GM18861 (cell line): ENCODE data around the gene ANO2.
"Not testable (repeated sequence)": the region's sequence is repeated elsewhere in the genome, so short reads cannot be mapped to it uniquely, and the experiment has no call there.

ENCODE experiments used
- ATAC-seq: cut with Tn5 transposase; IDR thresholded peaks from one replicate; pipeline ENCODE4 v1.9.1; 2021; ENCODE audit not compliant: unreplicated experiment

ANO2 gene

DNA sequence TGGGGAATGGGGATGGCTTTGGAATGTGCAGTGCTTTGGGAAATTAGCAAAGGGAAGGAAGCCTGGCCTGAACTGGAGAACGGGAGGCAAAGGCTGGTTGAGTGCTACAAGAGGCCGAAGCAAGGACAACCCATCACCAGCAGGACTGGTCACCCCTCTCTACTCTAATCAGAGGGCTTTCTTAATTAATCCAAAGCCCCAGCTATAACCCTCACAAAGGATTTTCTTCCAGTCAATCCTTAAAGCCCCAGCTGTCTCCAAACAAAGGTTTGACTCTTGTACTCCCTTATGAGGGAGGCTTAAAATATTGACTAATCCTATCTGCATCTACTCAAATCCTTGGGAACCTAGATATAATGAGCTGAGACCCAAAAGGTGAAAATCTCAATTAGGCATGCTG lies 256.8 kb downstream of the ANO2 start:
- ATAC-seq: no peak

GRCh38 chr12:5685935-5686334 lies 259.1 kb downstream of the ANO2 start:
- no peak for ATAC-seq

GRCh38 chr12:5684989-5685388 lies 260.1 kb downstream of the ANO2 start:
- ATAC-seq: no peak

DNA sequence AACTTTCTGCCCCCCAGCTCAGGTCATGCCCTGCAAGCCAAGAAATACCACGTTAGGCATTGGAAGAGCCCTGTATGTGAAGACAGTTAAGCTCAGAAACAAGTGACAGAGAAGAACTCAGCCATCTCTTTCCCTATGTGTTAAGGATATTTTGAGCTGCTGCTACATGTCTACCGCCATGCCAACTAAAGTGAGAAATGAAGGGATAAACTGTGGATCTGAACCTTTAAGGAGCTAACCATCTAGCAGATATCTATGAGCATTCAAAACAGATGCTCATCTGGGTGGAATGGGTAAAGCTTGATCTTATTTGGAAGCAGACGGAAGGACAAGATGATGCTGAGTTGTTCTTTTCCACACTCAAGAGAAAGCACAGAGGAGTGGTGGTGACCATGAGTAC lies 262.5 kb downstream of the ANO2 start:
- no peak for ATAC-seq

DNA sequence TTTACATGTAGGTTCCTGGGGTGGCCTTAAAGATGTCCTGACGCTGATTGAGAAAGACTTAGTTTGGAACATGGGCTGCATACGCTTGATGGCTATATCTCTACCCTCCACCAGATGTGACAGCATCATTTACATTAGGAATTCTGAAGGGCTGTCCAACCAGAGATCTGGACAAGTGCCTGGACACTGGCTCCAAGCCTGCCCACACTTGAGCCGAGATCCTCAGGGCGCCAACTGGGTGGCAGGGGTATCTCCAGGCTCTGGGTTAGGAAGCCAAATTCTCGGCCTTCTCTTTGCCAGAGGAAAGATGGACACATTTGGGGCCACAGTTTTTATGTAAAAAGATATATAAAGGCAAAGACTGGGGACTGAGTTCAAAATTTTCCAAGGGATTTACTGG lies 266.9 kb downstream of the ANO2 start:
- ATAC-seq: no peak

GRCh38 chr12:5669624-5670023 lies 275.4 kb downstream of the ANO2 start:
- ATAC-seq: not testable (repeated sequence)

DNA sequence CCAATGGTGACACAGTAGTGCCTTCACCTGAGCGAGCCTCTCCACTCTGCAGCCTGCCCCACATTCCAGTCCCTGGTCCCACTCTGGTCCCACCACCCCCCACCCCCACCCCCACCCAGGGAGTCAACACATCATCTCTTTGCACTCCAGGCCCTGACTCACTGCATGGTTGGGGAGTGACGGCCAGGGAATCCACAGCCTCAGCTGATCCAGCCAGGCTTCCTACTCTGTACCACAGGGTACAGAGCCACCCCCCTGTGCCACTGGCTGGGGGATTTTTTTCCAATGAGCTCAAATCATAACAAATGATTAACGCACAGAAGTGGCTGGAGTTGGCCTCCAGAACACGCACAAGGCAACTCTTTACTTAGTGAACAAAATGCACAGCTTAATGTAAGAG lies 279.4 kb downstream of the ANO2 start:
- no peak for ATAC-seq

DNA sequence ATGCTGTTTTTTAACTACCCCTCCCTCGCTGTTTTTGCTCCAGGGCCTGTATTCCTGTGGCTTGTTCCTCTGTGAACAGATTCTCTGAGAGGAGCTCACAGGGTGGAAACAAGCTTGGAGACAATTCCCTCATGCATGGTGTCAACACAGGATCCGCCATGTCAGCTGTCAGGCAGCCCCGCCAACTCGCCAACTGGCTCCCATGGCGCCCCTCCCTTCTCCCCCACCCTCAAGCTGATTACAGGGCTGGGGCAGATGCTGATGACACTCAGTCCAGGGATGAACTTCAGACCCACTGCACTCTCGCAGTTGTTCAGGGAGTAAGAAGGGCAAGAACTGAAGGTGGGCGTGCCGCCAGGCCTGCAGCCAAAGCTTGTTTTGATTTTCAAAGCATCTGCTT lies 283.2 kb downstream of the ANO2 start:
- ATAC-seq: no peak

- ATAC-seq: no peak
Measured at GRCh38 chr12:5660238-5660637, 284.8 kb downstream of the ANO2 start.

DNA sequence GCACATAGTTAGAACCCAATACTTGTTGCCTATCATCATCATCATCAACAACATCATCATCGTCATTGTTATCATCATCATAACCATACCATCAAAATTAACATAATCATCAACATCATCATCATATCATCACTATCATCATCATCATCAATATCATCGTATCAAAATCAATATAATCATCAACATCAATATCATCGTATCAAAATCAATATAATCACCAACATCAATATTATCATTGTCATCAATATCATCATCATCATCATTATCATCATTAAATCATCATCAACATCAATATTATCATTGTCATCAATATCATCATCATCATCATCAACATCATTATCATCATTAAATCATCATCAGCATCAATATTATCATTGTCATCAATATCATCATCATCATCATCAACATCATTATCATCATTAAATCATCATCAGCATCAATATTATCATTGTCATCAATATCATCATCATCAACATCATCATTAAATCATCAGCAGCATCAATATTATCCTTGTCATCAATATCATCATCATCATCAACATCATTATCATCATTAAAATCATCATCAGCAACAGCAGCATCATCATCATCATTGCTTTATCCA lies 286.6 kb downstream of the ANO2 start:
- ATAC-seq: not testable (repeated sequence)

DNA sequence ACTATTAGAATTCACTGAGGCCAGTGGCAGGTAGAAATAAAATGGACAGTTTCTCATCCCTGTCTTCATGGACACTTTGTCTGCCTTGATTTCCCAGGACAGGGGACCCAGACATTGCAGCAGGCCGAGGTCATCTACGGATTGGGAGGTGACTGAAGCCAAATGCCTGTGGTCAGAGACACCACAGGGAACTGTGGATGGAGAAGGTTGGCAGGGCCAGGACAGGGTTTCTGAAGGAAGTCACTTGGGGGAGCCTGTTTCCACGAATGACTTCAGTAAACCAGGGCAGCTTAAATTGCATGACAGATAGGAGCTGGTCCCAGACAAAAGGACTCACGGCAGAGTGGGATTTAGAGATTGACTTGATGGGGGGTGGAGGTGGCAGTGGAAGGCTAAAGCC lies 288.2 kb downstream of the ANO2 start:
- ATAC-seq: no peak

- no peak for ATAC-seq
Measured at GRCh38 chr12:5655120-5655519, 289.9 kb downstream of the ANO2 start.

DNA sequence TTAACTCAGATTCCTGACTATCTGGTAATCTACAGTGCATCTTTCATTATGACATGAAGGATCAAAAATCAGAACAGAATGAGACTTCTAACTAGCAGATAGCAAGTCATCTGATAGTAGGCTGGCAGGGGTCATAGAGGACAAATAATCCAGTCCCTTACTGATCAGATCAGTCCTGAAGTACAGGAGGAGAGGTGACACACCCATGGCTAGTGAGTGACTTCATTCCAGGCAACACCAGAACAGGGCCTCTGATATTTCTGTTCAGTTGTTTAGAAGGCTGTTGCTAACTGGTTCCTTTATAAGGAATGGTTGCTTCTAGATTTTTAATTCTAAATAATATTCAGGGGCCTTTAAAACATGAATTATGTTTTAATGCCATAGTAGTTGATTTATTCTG lies 291.0 kb downstream of the ANO2 start:
- no peak for ATAC-seq

DNA sequence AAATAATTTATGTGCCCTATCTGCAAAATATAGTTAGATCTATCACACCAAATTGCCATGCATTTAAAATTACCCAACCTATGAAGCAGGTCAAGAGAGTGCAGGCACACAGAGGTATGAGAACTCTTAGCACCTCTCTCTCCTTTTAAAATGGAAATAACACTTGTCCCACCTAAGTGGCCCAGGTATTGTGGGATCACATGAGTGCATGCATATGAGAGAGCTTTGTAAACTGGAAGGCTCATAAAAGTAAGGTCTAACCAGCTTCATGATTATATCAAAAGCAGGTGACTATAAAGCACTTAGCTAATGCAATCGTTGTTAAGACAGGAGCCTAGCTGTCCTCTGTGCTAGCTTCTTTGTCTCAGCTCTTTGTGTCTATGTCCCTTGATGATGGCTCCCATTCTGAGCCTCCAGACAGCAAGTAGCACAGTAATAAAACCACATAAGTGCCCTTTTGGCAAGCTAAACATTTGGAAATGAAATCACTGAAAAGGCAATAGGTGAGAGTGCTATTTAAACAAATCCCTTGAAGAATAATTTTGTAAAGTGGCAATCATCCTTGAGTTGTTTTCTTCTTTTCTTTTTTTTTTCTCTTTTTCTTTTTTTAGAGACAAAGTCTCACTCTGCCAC lies 294.1 kb downstream of the ANO2 start:
- ATAC-seq: no peak

DNA sequence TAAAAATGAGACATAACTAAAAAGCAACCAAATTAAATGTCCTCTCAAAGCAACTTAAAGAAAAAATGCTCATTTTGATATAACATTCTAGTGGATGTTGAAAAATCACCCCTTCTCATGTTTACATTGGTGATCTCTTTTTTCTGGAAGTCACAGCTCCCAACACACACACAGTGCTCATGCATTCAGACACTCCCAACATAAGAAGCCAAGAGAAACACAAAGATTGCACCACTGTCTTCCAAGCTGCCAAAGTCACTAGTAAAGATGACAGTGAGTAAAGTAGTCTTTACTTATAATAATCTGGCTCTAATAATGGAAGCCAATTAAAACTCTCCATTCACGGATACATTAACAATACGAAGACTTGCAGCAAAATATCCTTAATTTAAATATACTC lies 294.8 kb downstream of the ANO2 start:
- ATAC-seq: no peak

DNA sequence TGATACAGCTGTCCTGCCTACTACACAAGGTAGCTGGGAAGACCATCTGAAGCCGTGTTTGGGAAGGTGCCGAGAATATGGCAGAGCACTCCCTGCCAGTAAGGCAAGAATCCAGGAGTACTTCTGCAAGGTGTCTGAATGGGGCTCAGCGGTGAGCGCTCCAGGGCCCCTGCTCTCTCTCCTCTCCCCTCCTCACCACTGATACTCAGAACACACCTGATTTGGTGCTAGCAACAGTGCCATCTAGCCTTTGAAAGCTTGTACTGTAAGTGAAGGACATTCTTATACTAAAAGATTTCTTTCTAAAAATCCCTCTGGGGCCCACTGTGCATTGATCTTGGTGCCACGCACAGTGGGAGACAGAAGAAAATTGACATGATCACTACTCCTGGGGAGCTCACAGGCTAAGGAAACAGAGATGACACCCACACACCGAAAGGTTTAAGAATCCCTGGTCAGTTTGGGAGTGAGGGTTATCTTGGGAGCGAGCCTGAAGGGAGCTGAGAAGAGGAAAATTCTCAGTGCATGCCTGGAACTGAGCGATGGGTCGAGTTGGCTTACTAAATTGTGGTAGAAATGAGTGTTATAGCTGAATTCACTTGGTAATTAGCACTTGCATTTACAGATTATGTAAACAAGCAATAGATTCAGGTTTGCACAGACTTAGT lies 296.2 kb downstream of the ANO2 start:
- no peak for ATAC-seq

DNA sequence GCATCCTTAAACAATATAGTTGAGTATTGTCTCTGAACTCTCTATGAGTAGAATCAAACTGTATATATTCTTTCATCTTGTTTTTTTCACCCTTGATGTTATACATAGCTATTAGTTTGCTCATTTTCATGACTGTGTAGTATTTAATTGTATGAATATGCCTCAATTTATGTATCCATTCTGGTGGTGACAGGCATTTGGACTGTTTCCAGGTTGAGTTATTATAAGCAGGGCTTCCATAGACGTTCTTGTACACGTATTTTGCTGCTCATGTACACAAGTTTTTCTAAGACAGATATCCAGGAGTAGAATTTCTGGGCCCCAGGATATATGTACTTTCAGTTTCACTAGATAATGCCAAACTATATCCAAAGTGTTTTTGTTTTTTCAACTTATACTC lies 301.8 kb downstream of the ANO2 start:
- no peak for ATAC-seq

GRCh38 chr12:5637698-5638097 lies 307.4 kb downstream of the ANO2 start:
- no peak for ATAC-seq

DNA sequence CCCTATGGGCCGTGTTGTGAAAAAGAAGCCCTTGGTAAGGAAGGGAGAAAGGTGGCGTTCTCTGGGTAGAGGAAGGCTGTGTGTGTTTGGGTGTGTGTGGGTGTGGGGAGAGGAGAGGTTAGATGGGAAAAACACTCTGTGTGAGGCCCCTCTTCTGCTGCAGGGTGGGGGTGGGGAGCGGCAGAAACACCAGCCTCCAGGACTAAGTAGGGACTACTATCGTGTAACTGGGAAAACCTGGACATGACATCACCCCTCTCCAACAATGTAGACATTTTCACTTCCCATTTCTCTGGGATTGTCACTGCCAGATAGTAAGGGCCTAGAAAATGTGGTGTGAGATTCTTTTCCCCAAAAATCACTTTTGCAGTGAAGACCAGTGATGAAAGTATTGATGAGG lies 308.2 kb downstream of the ANO2 start:
- ATAC-seq: no peak

DNA sequence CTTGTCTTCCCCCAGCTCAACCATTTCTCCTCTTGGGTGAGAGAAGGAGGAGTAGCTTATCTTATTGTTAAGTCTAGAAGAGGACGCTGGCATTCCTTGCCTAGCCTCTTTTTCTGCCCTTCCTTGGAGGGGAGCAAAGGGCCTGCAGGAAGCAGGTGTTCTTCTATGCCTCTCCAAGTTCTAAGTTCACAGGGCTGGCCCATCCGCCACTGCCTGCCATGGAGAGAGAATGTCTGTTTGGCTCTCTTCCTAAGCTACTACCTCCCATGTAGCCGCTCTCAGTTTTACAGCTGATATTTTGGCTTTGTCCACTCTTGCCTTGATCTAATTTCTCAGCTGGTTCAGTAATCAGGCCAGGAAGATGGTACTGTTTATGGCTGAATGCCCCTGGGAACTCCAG lies 312.0 kb downstream of the ANO2 start:
- no peak for ATAC-seq

DNA sequence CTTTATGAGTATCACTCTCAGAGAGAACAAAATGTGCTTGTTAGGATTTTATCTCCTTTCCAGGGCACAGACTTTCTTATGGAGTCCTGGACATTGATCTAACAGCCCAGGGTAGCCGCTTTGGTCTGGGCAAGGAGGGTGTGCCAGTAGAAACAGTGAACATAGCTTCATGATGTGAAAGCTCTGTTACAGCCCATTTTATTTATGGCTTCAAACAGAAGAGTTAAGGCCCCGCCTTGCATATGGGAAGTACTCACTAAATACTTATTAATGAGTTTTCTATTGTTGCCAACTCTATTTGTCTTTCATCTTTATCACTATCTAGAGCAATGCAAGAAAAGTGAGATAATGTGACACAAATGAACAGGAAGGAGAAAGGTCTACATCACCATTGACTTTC lies 312.6 kb downstream of the ANO2 start:
- no peak for ATAC-seq

DNA sequence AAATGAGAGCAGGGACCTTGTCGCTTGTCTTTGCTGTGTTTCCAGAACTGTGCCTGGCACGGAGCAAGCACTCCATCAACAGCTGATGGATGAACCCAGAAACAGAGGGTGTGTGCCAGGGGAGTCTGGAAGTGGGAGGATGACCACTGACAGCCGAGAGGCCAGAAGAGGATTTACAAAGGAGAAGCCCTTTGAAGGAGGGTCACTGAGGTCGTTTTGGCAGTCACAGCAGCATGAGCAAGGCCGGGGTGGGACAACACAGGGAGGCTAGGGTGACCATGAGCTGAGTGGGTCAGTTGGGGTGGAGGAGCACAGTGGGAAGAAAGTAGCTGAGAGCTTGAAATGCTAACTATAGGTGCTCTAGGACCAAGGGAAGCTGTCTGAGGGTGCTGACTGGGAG lies 313.6 kb downstream of the ANO2 start:
- no peak for ATAC-seq

GRCh38 chr12:5630726-5631125 lies 314.3 kb downstream of the ANO2 start:
- no peak for ATAC-seq
